ENCODE data around the gene CDIP1.

CDIP1 gene

GRCh38 chr16:4538350-4539235 lies at the start of gene CDIP1 (continued):
- TF ChIP-seq HIC1 (tag by site-specific recombination; IDR thresholded peaks at IDR 0.05) (peak; percentile 94), ZFHX2 (tag by site-specific recombination; conservative IDR thresholded peaks at IDR 0.05) (peak; percentile 95), ZNF596 (tag by site-specific recombination; IDR thresholded peaks at IDR 0.05) (no peak), TCF7L2 (IDR thresholded peaks at IDR 0.05; ENCODE audit: borderline replicate concordance, low read depth, low read length) (no peak), ZNF157 (tag by site-specific recombination; IDR thresholded peaks at IDR 0.05) (no peak), PRDM4 (tag by site-specific recombination; IDR thresholded peaks at IDR 0.05) (peak; percentile 85), ELK4 (IDR thresholded peaks at IDR 0.05; ENCODE audit: borderline replicate concordance, low read depth, low read length) (no peak), ZNF239 (tag by site-specific recombination; IDR thresholded peaks at IDR 0.05) (peak; percentile 45; the same call in 1 of the 2 replicates), EGR2 (tag by site-specific recombination; IDR thresholded peaks at IDR 0.05; ENCODE audit: low read depth) (peak; percentile 92), ZBTB8A (tag by site-specific recombination; IDR thresholded peaks at IDR 0.05) (peak; percentile 99), ZNF580 (tag by site-specific recombination; IDR thresholded peaks at IDR 0.05) (peak; percentile 93), ATF2 (tag by site-specific recombination; IDR thresholded peaks at IDR 0.05; ENCODE audit: low read depth) (peak; percentile 100), ZNF175 (tag by site-specific recombination; IDR thresholded peaks at IDR 0.05) (no peak), ZNF529 (tag by site-specific recombination; IDR thresholded peaks at IDR 0.05; ENCODE audit: insufficient replicate concordance) (no peak), ZNF19 (tag by site-specific recombination; IDR thresholded peaks at IDR 0.05; ENCODE audit: low read depth) (peak; percentile 40; the same call in 1 of the 2 replicates), OSR2 (tag by site-specific recombination; IDR thresholded peaks at IDR 0.05) (peak; percentile 42), ZNF561 (tag by site-specific recombination; IDR thresholded peaks at IDR 0.05; ENCODE audit: borderline replicate concordance) (peak; percentile 87; the same call in 1 of the 2 replicates), GLIS2 (tag by site-specific recombination; IDR thresholded peaks at IDR 0.05) (peak; percentile 76), ZBTB17 (tag by site-specific recombination; IDR thresholded peaks at IDR 0.05) (peak; percentile 84), ZNF214 (tag by site-specific recombination; IDR thresholded peaks at IDR 0.05; ENCODE audit: borderline replicate concordance) (no peak), ZNF513 (tag by site-specific recombination; IDR thresholded peaks at IDR 0.05) (peak; percentile 30), YY2 (tag by site-specific recombination; IDR thresholded peaks at IDR 0.05) (0 out of 2 replicates have a peak, but pooled peaks have one; percentile 39), ZNF223 (tag by site-specific recombination; IDR thresholded peaks at IDR 0.05) (no peak), ZSCAN16 (tag by site-specific recombination; IDR thresholded peaks at IDR 0.05) (peak; percentile 68; the same call in 1 of the 2 replicates), HOXD13 (CRISPR knock-in tag; IDR thresholded peaks at IDR 0.05; ENCODE audit: borderline replicate concordance) (peak; percentile 52; the same call in 1 of the 2 replicates), ZXDB (tag by site-specific recombination; IDR thresholded peaks at IDR 0.05) (peak; percentile 99), ZNF768 (tag by site-specific recombination; IDR thresholded peaks at IDR 0.05) (no peak), ZNF23 (tag by site-specific recombination; IDR thresholded peaks at IDR 0.05; ENCODE audit: borderline replicate concordance) (no peak), ZNF133 (tag by site-specific recombination; IDR thresholded peaks at IDR 0.05) (no peak; the same call in 1 of the 2 replicates), ZSCAN23 (tag by site-specific recombination; IDR thresholded peaks at IDR 0.05) (0 out of 2 replicates have a peak, but pooled peaks have one; percentile 64), ZNF138 (tag by site-specific recombination; IDR thresholded peaks at IDR 0.05; ENCODE audit: borderline replicate concordance) (no peak)
